NCI-H446 (cell line): ENCODE results near the gene GABRB1.
A peak's percentile ranks its signal among the peaks of the same experiment; 100 is the strongest.

Source experiments
- DNase-seq, 2 experiments: peaks; one replicate each; lab custom pipeline; 2025; lab: John Stamatoyannopoulos, UW

The GABRB1 gene

GRCh38 chr4:47383829-47384427 lies 352.6 kb downstream of the GABRB1 start:
- DNase-seq: peak; percentile 44 to 68

DNA sequence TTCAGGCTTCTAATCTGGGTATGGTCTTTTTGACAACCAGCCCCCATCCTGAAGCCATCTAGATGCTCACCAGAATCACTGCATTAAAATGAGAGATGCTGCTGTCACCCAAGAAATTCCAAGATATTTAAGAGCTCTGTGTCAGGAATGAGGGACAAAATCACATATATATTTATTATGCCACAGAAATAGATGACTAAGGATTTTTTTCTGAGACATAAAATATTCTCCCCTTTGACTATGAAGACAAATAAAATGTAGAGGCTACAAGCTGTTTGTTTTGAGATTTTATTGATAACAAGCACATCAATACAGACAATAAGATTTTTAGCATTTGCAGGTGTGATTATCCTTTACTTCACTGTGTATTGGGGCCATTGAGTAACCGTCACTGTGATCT lies 354.8 kb downstream of the GABRB1 start:
- DNase-seq: no peak

DNA sequence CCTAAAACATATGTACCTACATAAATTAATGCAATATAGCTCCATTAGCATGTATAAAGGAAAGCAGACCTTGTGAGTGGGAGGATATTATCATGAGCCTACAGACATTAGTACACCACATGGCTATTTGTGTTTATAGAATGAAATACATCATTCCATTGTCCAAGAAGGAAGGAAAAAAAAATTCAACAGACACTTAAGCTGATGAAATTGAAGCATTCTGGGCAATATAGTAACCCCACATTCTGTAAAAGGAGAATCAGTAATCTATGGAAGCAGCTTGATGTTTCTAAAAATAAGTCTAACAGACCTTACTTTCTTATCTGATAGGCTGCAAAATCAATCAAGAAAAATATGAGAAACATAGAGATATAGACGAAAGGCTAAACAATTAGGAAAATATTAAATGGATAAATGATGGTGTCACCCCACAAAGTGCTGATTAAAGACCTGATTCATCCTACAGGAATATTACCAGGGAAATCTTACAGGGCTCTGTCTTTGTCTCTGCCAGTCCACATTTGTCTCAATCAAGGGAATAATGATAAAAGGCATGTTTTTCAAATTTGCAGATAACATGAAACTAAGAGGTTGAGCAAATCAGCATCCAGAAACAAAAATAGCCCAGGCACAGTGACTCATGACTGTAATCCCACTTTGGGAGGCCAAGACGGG lies 355.3 kb downstream of the GABRB1 start:
- no peak for DNase-seq

- DNase-seq: no peak
Observed at GRCh38 chr4:47390428-47391125, 359.2 kb downstream of the GABRB1 start.

DNA sequence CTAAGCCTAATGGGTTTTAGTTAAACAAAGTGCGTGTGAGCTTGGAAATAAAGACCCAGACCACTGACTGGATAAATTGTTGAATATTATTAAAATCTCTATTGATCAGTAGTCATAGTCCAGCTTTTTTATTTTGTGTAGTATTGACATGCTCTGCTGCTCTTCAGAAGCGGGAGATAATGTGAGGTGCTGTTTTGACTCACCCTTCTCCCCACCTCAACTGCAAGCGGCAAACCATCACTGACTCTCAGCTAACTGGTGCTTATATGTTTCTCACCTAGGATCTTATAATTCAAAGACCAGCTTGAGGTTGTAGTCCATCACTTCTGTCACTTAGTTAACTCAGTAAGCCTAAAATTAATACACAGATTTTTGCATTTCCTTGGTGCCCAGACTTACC lies 359.9 kb downstream of the GABRB1 start:
- no peak for DNase-seq

DNA sequence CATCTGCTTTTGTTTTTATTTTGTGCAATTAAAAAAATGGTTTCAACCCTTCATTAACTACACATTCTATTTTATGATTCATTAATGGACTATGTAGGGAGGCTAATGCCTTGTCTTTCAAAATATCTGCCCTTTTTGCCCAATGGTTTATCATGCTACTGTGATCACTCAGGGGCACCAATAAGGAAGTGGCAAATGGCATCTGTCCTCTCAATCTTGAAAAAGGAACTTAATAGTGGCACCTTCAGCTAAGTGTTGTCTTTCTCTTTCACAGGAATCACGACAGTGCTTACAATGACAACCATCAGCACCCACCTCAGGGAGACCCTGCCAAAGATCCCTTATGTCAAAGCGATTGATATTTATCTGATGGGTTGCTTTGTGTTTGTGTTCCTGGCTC lies 375.0 kb downstream of the GABRB1 start:
- no peak for DNase-seq

DNA sequence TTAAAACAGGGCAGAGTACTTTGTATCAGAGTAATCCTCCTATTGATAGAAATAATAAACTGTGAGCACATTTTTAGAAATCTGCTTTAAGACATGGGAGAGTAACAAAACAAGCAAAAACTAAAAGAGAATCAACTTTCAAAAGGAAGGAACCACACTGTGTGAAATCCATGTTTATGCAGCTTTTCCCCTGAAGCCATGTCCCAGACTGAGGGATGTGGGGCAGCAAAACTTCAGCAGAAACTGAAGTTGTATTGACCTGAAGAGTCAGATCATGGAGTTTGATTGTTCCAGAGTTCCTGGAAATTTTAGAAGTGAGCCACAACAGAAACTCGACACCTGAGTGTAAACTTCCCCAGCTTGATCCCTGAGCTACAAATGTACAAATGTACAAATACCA lies 378.9 kb downstream of the GABRB1 start:
- no peak for DNase-seq

- DNase-seq: no peak
Observed at GRCh38 chr4:47413521-47413920, 382.2 kb downstream of the GABRB1 start.

DNA sequence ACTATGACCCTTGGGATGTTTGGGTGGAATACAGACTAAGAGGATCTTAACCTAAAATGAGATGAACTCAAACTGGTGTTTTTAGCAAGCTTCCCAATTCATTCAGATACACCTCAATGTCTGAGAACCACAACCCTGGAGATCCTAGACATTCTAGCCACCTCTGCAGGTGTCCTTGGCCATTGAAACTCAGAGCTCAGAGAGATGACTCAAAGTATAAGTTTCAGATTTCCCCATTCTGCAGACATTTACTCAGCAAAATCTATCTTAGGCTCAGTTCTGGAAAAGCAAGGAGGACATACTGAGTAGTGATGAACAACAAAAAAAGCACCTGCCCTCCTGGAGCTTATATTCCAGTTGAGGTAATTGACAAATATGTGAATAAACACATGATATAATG lies 384.4 kb downstream of the GABRB1 start:
- no peak for DNase-seq

DNA sequence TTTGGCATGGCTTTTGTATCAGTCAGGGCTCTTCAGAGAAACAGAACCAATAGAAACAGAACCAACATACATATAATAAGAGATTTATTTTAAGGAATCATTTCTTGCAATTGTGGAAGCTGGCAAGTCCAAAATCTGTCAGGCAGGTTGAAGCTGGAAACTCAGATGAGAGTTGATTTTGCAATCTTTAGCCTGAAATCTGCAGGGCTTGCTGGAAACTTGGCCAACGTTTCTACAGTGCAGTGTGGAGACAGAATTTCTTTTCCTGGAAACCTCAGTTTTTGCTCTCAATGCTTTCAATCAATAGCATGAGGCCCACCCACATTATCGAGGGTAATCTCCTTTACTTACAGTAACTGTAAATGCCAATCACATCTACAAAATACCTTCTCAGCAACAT lies 386.8 kb downstream of the GABRB1 start:
- no peak for DNase-seq

GRCh38 chr4:47419296-47419695 lies 387.9 kb downstream of the GABRB1 start:
- DNase-seq: no peak

DNA sequence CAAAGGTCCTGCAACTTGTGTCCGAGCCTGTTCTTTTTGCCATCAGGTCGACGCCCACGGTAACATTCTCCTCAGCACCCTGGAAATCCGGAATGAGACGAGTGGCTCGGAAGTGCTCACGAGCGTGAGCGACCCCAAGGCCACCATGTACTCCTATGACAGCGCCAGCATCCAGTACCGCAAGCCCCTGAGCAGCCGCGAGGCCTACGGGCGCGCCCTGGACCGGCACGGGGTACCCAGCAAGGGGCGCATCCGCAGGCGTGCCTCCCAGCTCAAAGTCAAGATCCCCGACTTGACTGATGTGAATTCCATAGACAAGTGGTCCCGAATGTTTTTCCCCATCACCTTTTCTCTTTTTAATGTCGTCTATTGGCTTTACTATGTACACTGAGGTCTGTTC lies 394.3 kb downstream of the GABRB1 start:
- no peak for DNase-seq

DNA sequence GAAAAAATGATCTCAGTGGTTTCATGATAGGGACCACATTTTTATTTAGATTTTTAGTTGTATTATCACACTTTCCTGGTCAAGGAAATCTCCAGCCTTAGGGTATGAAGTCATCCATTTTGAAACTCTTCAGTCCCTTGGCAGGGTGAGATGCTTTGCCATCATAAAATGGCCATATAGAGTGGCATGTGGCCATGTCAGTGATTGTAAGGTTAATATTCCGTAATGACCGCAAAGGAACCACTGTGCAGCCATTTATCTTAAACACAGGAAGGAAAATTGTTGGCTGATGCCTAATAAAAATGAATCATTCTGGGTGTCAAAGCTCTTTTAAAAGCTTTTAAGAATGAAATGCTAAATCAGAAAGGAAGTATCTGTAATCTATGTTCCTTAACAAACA lies 396.6 kb downstream of the GABRB1 start:
- DNase-seq: no peak

GRCh38 chr4:47432749-47433148 lies 401.4 kb downstream of the GABRB1 start:
- no peak for DNase-seq

DNA sequence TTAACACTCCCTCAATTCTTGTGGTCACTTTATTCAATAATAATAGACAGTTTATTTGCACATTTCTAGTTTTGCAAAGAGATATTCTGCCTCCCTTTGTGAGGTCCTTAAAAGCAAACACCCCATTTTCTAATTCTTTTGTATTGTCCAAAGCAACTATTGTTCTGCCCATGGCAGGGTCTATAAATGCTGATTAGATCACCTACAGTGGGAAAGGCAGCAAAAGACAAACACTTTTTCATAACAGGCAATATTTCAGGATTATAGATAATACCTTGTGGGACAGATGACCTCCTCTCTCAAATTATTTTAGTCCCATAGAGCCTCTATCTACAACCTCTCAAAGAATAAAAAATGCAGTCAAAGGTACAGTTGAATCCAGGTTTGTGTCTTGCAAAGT lies 403.6 kb downstream of the GABRB1 start:
- no peak for DNase-seq

- DNase-seq: no peak
Observed at GRCh38 chr4:47442980-47443379, 411.6 kb downstream of the GABRB1 start.

DNA sequence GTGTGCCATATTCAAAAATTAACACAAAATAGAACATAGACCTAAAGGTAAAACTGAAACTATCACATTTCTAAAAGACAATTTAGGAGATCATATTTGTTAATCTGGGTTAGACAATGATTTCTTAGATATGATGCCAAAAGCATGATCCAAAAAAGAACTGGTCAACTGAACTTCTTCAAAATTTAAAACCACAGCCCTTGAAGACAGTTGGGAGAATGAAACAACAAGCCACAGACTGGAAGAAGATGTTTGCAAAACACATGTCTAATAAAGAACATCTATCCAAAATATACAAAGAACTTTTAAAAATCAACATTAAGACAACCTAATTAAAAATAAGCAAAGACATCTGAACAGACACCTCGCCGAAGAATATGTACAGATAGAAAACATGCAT lies 412.7 kb downstream of the GABRB1 start:
- no peak for DNase-seq

DNA sequence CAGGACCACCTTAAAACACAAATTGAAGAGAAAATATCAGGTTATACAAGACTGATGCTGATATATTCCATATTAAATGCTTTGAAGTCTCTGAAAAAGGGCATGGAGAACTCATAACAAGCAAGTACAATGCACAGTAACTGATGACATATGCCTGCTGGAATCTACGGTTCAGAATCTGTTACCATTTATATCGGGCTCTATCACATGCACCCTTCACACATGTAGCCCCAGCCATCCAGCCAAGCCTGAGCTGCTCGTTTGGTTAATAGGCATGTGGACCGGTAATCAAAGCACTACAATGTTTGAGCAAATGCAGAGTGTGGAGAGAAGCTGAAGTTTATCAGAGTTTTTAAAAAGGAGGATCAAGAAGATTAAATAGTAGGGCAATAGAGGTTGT lies 420.3 kb downstream of the GABRB1 start:
- DNase-seq: no peak

DNA sequence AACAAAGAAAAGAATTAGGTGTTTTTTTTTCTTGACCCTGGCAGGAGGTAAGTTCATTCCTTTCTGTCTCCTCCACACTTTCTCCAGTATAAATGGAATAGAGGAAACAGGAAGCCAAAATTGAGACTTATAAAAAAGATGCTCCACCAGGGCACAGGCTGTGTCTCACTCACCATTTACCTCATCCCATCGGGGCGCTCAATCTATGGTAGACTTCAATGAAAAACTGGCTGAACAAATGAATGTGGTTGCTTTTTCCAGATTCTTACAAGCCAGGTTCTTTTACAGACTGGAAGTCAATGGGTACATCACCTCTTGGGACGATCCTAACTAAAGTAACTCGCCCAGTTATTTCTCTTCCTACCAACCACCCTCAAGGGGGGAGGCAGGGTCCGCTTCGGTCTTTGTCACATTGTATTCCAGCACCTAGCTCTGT lies 431.4 kb downstream of the GABRB1 start:
- no peak for DNase-seq

DNA sequence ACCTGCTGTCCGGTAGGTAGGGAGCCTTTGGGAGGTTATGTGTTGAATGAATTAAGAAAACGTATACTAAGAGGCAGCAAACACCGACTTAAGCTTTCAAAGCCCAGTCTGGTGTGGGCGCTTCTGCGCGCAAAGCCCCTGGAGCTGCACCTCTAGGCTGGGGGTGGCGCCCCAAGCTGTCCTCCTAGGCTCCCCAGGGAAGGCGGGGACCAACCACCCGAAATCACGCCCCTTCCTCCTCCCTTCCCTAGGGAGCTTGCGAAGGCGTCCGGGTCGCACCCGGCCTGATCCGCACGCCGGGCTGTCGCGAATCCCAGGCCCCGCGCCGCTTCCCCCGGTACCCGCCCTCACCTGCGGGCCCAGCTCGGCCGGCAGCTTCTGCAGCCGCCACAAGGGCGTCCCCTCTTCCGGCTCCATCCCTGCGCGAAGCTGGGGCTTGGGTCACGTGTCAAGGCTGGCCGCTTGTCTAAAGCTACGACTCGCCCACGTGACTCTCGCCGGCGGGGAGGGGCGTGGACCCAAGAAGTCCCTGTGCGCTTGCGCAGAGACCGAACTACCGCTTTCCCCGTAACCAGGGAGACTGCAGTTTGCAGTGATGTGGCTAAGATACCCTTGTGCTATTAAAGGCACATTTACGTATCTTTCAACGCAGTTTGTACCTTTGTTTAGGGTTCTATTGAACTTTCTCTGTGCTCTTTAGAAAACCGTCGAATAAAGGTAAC lies 432.0 kb downstream of the GABRB1 start, which contains the start of gene COMMD8:
Gene COMMD8, minus strand, starts transcription at position 468 of the 722 bp plus-strand sequence. Its CDS starts 51 bp downstream, at position 417.
- peak; percentile 86 to 96 for DNase-seq

DNA sequence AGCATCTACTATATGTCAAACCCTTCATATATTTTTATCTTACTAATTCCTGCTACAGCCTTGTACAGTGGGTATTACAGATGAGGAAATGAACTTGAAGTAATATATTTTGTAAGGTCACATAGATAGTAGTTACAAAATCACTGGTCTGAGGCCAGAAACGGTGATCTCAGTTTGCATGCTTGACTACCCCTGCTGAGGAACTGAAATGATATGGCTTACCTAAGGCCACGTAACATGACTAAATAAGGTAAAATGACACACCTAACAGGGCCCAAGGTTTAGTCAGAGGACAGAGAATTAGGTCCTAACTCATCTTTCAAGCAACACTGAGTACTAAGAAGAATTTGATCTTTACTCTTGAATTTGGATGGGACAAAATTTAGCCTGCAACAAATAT lies 433.6 kb downstream of the GABRB1 start:
- no peak for DNase-seq

- DNase-seq: no peak
Observed at GRCh38 chr4:47466056-47466785, 434.9 kb downstream of the GABRB1 start.
